OCI-LY7 (cell line): Measurements from ENCODE around the gene LRRC8E.

ENCODE experiments used
- CTCF ChIP-seq: fragments of 200-600 bp; sonication (generic); conservative IDR thresholded peaks from 2 replicates; pipeline ENCODE4 v1.5.1; 2014; ENCODE audit warnings: mild to moderate bottlenecking, antibody characterized with exemption, low read length, moderate library complexity, mixed read lengths
- EZH2phosphoT487 ChIP-seq: fragments of 200-600 bp; sonication (generic); IDR thresholded peaks from 2 replicates; pipeline ENCODE4 v1.6.1; 2018; ENCODE audit warnings: low read depth, borderline replicate concordance, mild to moderate bottlenecking, mixed run types, antibody characterized with exemption, low read length, moderate library complexity, mixed read lengths

- TF ChIP-seq CTCF (no peak), EZH2phosphoT487 (no peak)
These were observed 24.9 kb upstream of the LRRC8E start for GRCh38 chr19:7863157-7863970.
